GM10266 (cell line): ENCODE measurements around the gene USP19.

Experiments used
- DNase-seq: peaks from one replicate; pipeline ENCODE4 v3.0.0; 2012; ENCODE audit errors: extremely low spot score
- CTCF ChIP-seq: IDR thresholded peaks from 2 replicates; pipeline ENCODE4 v1.5.1; 2012; ENCODE audit warnings: mild to moderate bottlenecking, low read depth; ENCODE audit not compliant: control insufficient read depth, insufficient read depth; ENCODE audit errors: missing control alignments

USP19 gene

GRCh38 chr3:49151610-49152009, 31.0 kb upstream of the USP19 start:
- no peak for TF ChIP-seq CTCF
- no peak for DNase-seq

GRCh38 chr3:49148159-49148558, 27.5 kb upstream of the USP19 start:
- TF ChIP-seq CTCF = no peak
- DNase-seq = no peak

GRCh38 chr3:49140080-49140479, 19.5 kb upstream of the USP19 start:
- DNase-seq = no peak
- TF ChIP-seq CTCF = no peak

GRCh38 chr3:49135499-49135898, 14.9 kb upstream of the USP19 start:
- no peak for TF ChIP-seq CTCF
- DNase-seq = no peak

- DNase-seq = no peak
- TF ChIP-seq CTCF = no peak
Observed at GRCh38 chr3:49134471-49135265, 14.0 kb upstream of the USP19 start.

GRCh38 chr3:49133226-49133951, 12.8 kb upstream of the USP19 start:
- DNase-seq = no peak

More at GRCh38 chr3:49133226-49133951, 12.8 kb upstream of the USP19 start:
- TF ChIP-seq CTCF = no peak
